Cardiac fibroblast (primary cell): ENCODE measurements around the gene ZNF268.
"Not testable (repeated sequence)": the region's sequence is repeated elsewhere in the genome, so short reads cannot be mapped to it uniquely, and the experiment has no call there.

ENCODE experiments used
- DNase-seq, 2 donors: peaks; one replicate each; pipeline versions ENCODE4 v3.0.0 to v3.0.0-alpha.2; 2010; ENCODE audit warnings: low read depth in 2 of 2
- H3K4me3 ChIP-seq, 2 donors: replicated peaks in 1 of 2; 1 replicate in 1 of 2; 2 replicates in 1 of 2; pipeline ENCODE4 v1.5.1; 2011; ENCODE audit warnings: low read depth in 2 of 2, low read length in 2 of 2, mild to moderate bottlenecking in 2 of 2, moderate library complexity in 1 of 2
- CTCF ChIP-seq: IDR thresholded peaks from one replicate; pipeline ENCODE4 v1.5.1; 2011; ENCODE audit warnings: low read depth, mild to moderate bottlenecking, low read length, inconsistent platforms

Gene ZNF268

GRCh38 chr12:133234971-133235370, 53.7 kb downstream of the ZNF268 start:
- H3K4me3 ChIP-seq = no peak overlapping the region
- DNase-seq = no peak
- TF ChIP-seq CTCF = no peak

- no peak within 1 kb of the TSS for H3K4me3 ChIP-seq
- DNase-seq = no peak
- TF ChIP-seq CTCF = no peak
These were observed 54.3 kb downstream of the ZNF268 start, which contains the start of gene ANHX for GRCh38 chr12:133235401-133236112. TSS of gene ANHX (minus strand) at chr12:133235877. CDS start at chr12:133234356, 1,521 bp downstream.

- no peak for TF ChIP-seq CTCF
- H3K4me3 ChIP-seq = no peak overlapping the region
- no peak for DNase-seq
These were observed 54.8 kb downstream of the ZNF268 start for GRCh38 chr12:133236144-133236543.

- H3K4me3 ChIP-seq = no peak overlapping the region
- no peak for TF ChIP-seq CTCF
- DNase-seq = no peak
These were observed 55.3 kb downstream of the ZNF268 start for GRCh38 chr12:133236556-133236955.

- no peak overlapping the region for H3K4me3 ChIP-seq
- DNase-seq = no peak
- TF ChIP-seq CTCF = no peak
These were observed 70.4 kb downstream of the ZNF268 start for GRCh38 chr12:133251732-133252131.

GRCh38 chr12:133255833-133256232, 74.5 kb downstream of the ZNF268 start:
- DNase-seq, H3K4me3 ChIP-seq: not testable (repeated sequence)

- no peak overlapping the region for H3K4me3 ChIP-seq
- TF ChIP-seq CTCF = no peak
- no peak for DNase-seq
These were observed 75.0 kb downstream of the ZNF268 start for GRCh38 chr12:133256321-133256720.
